NB4 (cell line): ENCODE measurements around the gene CAND2.

ENCODE experiments used
- CTCF ChIP-seq: IDR thresholded peaks from one replicate; pipeline ENCODE4 v1.5.1; 2012; ENCODE audit warnings: low read depth, low read length
- MAX ChIP-seq: IDR thresholded peaks from 2 replicates; pipeline ENCODE4 v1.6.1; 2011; ENCODE audit warnings: low read depth, low read length
- POLR2A ChIP-seq: IDR thresholded peaks from 2 replicates; pipeline ENCODE4 v1.6.1; 2011; ENCODE audit warnings: mild to moderate bottlenecking; ENCODE audit not compliant: insufficient read length; ENCODE audit errors: extremely low read depth

DNA sequence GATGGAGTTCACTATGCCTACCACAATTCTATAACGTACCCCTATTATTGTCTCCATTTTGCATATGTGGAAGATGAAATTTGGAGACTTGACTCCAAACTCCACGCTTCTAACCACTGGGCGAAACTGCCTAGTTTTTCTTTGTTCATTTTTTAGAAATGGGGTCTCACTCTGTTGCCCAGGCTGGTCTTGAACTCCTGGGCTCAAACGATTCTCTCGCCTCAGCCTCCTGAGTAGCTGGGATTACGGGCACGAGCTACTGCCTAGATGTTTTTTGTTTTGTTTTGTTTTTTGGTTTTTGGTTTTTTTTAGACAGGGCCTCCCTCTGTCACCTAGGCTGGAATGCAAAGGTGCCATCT lies 45.5 kb downstream of the CAND2 start:
- TF ChIP-seq POLR2A (no peak), CTCF (no peak), MAX (no peak)
